ENCODE results near the gene PHETA1.

GRCh38 chr12:111417290-111417689 lies 48.4 kb upstream of the PHETA1 start:
- no peak for TF ChIP-seq CTCF (IDR thresholded peaks at IDR 0.05)
- no peak for TF ChIP-seq EZH2 (IDR thresholded peaks at IDR 0.05; ENCODE audit: borderline replicate concordance, insufficient read depth, low read depth, low read length, poor library complexity, severe bottlenecking)
